HepG2 (cell line): ENCODE measurements around the gene CAPN10. TPM values are rescaled to one million over a fixed set of nuclear protein-coding genes. Genes with fewer than 3 reads are reported as not detected.

Experiments
- BORCS8-MEF2B ChIP-seq: sonication (generic); formaldehyde crosslinking; IDR thresholded peaks from 2 replicates; pipeline ENCODE4 v1.8.0; 2022; ENCODE audit warnings: mild to moderate bottlenecking, missing genetic modification reagents
- DNMT1 ChIP-seq: sonication (generic); formaldehyde crosslinking; IDR thresholded peaks from 2 replicates; pipeline ENCODE4 v1.5.1; 2020; ENCODE audit warnings: mild to moderate bottlenecking, missing genetic modification reagents
- KDM2A ChIP-seq: sonication (generic); formaldehyde crosslinking; IDR thresholded peaks from 2 replicates; pipeline ENCODE4 v1.4.0; 2020; ENCODE audit warnings: low read depth, missing genetic modification reagents, borderline replicate concordance
- RBM39 ChIP-seq: fragments of 200-400 bp; formaldehyde crosslinking; IDR thresholded peaks from one replicate; pipeline ENCODE4 v1.6.1; 2018; ENCODE audit warnings: antibody characterized with exemption, mild to moderate bottlenecking, low read depth, low read length; ENCODE audit not compliant: poor library complexity, severe bottlenecking
- TEAD3 ChIP-seq: optimal IDR thresholded peaks from 2 replicates; pipeline ENCODE3; 2016; ENCODE audit warnings: borderline replicate concordance
- YEATS2 ChIP-seq: sonication (generic); formaldehyde crosslinking; IDR thresholded peaks from 2 replicates; pipeline ENCODE4 v1.4.0; 2020; ENCODE audit warnings: missing genetic modification reagents, borderline replicate concordance
- ZBTB1 ChIP-seq: sonication (generic); formaldehyde crosslinking; IDR thresholded peaks from 2 replicates; pipeline ENCODE4 v1.4.0; 2020; ENCODE audit warnings: missing genetic modification reagents, borderline replicate concordance
- ZFP37 ChIP-seq: sonication (generic); formaldehyde crosslinking; IDR thresholded peaks from 2 replicates; pipeline ENCODE4 v1.4.0; 2020; ENCODE audit warnings: missing genetic modification reagents, borderline replicate concordance
- ZMYM2 ChIP-seq: sonication (generic); formaldehyde crosslinking; IDR thresholded peaks from 2 replicates; pipeline ENCODE4 v1.8.0; 2022; ENCODE audit warnings: mild to moderate bottlenecking, missing genetic modification reagents
- ZNF101 ChIP-seq: sonication (generic); formaldehyde crosslinking; IDR thresholded peaks from 2 replicates; pipeline ENCODE4 v1.4.0; 2020; ENCODE audit warnings: mild to moderate bottlenecking, low read depth, missing genetic modification reagents, borderline replicate concordance
- ZNF343 ChIP-seq: sonication (generic); formaldehyde crosslinking; IDR thresholded peaks from 2 replicates; pipeline ENCODE4 v1.4.0; 2020; ENCODE audit warnings: mild to moderate bottlenecking, missing genetic modification reagents
- ZNF879 ChIP-seq: sonication (generic); formaldehyde crosslinking; IDR thresholded peaks from 2 replicates; pipeline ENCODE4 v1.8.1; 2023; ENCODE audit warnings: missing genetic modification reagents
- polyA plus RNA-seq, 8 experiments: library from polyadenylated mRNA; depleted of rRNA in 3 of 8; stranded (reverse) in 7 of 8; unstranded in 1 of 8; fragments of >200 nt; fragmentation: Illumina TruSeq in 4 of 8; extraction: Trizol in 4 of 8; gene quantifications; 2 replicates each; pipeline versions ENCODE4 v1.2.1 to v1.2.3, GENCODE V29; 2011 to 2016; ENCODE audit warnings: low read depth in 4 of 8, missing spikeins in 1 of 8, mixed read lengths in 1 of 8; ENCODE audit not compliant: insufficient read depth in 1 of 8
- total RNA-seq, 5 experiments: library from RNA; depleted of rRNA; stranded (reverse); fragments of >200 nt; fragmentation: Illumina TruSeq; extraction: Trizol; gene quantifications; 2 replicates each; pipeline ENCODE4 v1.2.3, GENCODE V29; 2016; ENCODE audit warnings: low read depth in 1 of 5
- TF ChIP-seq, protein P1 (sequence below): sonication (generic); formaldehyde crosslinking; IDR thresholded peaks from 2 replicates; pipeline ENCODE4 v1.8.0; 2022; ENCODE audit warnings: missing genetic modification reagents, mild to moderate bottlenecking, moderate library complexity, borderline replicate concordance
- TF ChIP-seq, protein P2 (sequence below): sonication (generic); formaldehyde crosslinking; IDR thresholded peaks from 2 replicates; pipeline ENCODE4 v1.5.1; 2020; ENCODE audit warnings: missing genetic modification reagents, mild to moderate bottlenecking, borderline replicate concordance
- TF ChIP-seq, protein P3 (sequence below): sonication (generic); formaldehyde crosslinking; IDR thresholded peaks from one replicate; pipeline ENCODE4 v1.5.1; 2020; ENCODE audit warnings: mild to moderate bottlenecking, missing genetic modification reagents; ENCODE audit errors: not compliant biosample characterization

The CAPN10 gene
- total and polyA plus RNA-seq, 2 of the 13 experiments (the other 11 are each of a cell fraction or from before 2014, with no cell fraction given): 27.6 to 32.4 TPM

DNA sequence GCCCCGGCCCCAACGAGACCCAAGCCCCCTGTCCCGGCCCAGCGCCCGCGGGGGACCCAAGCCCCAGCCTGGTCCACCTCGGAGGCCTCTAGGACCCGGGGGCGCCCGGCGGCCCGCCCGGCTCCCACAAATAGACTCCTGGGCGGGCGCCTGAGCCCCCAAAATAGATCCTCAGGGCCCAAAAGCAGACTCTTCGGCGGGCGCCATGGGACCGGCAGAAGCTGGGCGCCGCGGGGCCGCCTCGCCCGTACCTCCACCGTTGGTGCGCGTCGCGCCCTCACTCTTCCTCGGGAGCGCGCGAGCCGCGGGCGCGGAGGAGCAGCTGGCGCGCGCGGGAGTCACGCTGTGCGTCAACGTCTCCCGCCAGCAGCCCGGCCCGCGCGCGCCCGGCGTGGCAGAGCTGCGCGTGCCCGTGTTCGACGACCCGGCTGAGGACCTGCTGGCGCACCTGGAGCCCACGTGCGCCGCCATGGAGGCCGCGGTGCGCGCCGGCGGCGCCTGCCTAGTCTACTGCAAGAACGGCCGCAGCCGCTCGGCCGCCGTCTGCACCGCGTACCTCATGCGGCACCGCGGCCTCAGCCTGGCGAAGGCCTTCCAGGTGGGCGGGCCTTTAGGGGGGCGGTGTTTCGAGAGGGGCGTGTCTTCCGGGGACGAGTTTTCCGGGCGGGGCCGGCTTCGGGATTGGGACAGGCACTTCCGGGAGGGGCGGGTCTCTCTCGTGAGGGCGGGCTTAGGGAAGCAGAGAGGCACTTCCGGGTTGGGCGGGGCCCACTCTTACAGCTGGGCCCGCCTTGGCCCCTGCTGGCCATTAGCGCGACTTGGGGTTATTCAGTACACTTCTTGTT, 25.8 kb upstream of the CAPN10 start (continued):
- TF ChIP-seq, protein P1, sequence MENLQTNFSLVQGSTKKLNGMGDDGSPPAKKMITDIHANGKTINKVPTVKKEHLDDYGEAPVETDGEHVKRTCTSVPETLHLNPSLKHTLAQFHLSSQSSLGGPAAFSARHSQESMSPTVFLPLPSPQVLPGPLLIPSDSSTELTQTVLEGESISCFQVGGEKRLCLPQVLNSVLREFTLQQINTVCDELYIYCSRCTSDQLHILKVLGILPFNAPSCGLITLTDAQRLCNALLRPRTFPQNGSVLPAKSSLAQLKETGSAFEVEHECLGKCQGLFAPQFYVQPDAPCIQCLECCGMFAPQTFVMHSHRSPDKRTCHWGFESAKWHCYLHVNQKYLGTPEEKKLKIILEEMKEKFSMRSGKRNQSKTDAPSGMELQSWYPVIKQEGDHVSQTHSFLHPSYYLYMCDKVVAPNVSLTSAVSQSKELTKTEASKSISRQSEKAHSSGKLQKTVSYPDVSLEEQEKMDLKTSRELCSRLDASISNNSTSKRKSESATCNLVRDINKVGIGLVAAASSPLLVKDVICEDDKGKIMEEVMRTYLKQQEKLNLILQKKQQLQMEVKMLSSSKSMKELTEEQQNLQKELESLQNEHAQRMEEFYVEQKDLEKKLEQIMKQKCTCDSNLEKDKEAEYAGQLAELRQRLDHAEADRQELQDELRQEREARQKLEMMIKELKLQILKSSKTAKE (CRISPR knock-in tag): no peak
- TF ChIP-seq ZMYM2 (CRISPR knock-in tag) (no peak), BORCS8-MEF2B (peak; percentile 88), ZNF343 (no peak; the same call in 1 of the 2 replicates), ZBTB1 (CRISPR knock-in tag) (no peak), ZNF879 (CRISPR knock-in tag) (peak; percentile 85), DNMT1 (CRISPR knock-in tag) (peak; percentile 99), YEATS2 (CRISPR knock-in tag) (peak; percentile 51; the same call in 1 of the 2 replicates), RBM39 (peak; percentile 11), TEAD3 (CRISPR knock-in tag) (peak; percentile 8), KDM2A (peak; percentile 92), ZNF101 (no peak), ZFP37 (CRISPR knock-in tag) (no peak; the same call in 1 of the 2 replicates)
- TF ChIP-seq, protein P2, sequence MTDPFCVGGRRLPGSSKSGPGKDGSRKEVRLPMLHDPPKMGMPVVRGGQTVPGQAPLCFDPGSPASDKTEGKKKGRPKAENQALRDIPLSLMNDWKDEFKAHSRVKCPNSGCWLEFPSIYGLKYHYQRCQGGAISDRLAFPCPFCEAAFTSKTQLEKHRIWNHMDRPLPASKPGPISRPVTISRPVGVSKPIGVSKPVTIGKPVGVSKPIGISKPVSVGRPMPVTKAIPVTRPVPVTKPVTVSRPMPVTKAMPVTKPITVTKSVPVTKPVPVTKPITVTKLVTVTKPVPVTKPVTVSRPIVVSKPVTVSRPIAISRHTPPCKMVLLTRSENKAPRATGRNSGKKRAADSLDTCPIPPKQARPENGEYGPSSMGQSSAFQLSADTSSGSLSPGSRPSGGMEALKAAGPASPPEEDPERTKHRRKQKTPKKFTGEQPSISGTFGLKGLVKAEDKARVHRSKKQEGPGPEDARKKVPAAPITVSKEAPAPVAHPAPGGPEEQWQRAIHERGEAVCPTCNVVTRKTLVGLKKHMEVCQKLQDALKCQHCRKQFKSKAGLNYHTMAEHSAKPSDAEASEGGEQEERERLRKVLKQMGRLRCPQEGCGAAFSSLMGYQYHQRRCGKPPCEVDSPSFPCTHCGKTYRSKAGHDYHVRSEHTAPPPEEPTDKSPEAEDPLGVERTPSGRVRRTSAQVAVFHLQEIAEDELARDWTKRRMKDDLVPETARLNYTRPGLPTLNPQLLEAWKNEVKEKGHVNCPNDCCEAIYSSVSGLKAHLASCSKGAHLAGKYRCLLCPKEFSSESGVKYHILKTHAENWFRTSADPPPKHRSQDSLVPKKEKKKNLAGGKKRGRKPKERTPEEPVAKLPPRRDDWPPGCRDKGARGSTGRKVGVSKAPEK (CRISPR knock-in tag): no peak
- TF ChIP-seq, protein P3, sequence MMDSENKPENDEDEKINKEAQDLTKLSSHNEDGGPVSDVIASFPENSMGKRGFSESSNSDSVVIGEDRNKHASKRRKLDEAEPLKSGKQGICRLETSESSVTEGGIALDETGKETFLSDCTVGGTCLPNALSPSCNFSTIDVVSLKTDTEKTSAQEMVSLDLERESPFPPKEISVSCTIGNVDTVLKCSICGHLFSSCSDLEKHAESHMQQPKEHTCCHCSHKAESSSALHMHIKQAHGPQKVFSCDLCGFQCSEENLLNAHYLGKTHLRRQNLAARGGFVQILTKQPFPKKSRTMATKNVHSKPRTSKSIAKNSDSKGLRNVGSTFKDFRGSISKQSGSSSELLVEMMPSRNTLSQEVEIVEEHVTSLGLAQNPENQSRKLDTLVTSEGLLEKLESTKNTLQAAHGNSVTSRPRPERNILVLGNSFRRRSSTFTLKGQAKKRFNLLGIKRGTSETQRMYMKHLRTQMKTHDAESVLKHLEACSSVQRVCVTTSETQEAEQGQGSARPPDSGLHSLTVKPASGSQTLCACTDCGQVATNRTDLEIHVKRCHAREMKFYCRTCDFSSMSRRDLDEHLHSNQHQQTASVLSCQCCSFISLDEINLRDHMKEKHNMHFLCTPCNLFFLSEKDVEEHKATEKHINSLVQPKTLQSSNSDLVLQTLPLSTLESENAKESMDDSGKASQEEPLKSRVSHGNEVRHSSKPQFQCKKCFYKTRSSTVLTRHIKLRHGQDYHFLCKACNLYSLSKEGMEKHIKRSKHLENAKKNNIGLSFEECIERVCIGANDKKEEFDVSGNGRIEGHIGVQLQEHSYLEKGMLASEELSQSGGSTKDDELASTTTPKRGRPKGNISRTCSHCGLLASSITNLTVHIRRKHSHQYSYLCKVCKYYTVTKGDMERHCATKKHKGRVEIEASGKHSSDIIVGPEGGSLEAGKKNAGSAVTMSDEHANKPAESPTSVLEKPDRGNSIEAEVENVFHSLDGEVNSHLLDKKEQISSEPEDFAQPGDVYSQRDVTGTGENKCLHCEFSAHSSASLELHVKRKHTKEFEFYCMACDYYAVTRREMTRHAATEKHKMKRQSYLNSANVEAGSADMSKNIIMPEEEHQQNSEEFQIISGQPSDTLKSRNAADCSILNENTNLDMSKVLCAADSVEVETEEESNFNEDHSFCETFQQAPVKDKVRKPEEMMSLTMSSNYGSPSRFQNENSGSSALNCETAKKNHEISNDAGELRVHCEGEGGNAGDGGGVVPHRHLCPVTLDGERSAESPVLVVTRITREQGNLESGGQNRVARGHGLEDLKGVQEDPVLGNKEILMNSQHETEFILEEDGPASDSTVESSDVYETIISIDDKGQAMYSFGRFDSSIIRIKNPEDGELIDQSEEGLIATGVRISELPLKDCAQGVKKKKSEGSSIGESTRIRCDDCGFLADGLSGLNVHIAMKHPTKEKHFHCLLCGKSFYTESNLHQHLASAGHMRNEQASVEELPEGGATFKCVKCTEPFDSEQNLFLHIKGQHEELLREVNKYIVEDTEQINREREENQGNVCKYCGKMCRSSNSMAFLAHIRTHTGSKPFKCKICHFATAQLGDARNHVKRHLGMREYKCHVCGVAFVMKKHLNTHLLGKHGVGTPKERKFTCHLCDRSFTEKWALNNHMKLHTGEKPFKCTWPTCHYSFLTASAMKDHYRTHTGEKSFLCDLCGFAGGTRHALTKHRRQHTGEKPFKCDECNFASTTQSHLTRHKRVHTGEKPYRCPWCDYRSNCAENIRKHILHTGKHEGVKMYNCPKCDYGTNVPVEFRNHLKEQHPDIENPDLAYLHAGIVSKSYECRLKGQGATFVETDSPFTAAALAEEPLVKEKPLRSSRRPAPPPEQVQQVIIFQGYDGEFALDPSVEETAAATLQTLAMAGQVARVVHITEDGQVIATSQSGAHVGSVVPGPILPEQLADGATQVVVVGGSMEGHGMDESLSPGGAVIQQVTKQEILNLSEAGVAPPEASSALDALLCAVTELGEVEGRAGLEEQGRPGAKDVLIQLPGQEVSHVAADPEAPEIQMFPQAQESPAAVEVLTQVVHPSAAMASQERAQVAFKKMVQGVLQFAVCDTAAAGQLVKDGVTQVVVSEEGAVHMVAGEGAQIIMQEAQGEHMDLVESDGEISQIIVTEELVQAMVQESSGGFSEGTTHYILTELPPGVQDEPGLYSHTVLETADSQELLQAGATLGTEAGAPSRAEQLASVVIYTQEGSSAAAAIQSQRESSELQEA (CRISPR knock-in tag): peak; percentile 85
